Measurements from ENCODE around the gene BTBD1.

- TF ChIP-seq EZH2phosphoT487 (IDR thresholded peaks at IDR 0.05; ENCODE audit: insufficient read depth, low read depth) (no peak), EZH2 (IDR thresholded peaks at IDR 0.05; ENCODE audit: insufficient read depth, poor library complexity, severe bottlenecking) (no peak)
Measured at GRCh38 chr15:83104141-83104540, 37.1 kb upstream of the BTBD1 start.
